Astrocyte (in vitro differentiated cells and primary cell): ENCODE results near the gene PALLD. TPM values are rescaled to one million over a fixed set of nuclear protein-coding genes. Genes with fewer than 3 reads are reported as not detected.
A peak's percentile ranks its signal among the peaks of the same experiment; 100 is the strongest.

Experiments
- DNase-seq: peaks from one replicate; pipeline ENCODE4 v3.0.0-alpha.2; 2010; ENCODE audit warnings: low read depth
- FAIRE-seq: peaks from 2 replicates; lab custom pipeline; 2011; peaks lifted over from hg19 to GRCh38; lab: Jason Lieb, UNC
- H2AFZ ChIP-seq: 2 replicates; pipeline ENCODE4 v1.6.0; 2012; ENCODE audit warnings: low read depth, low read length, inconsistent platforms
- H3K27ac ChIP-seq: 2 replicates; pipeline ENCODE4 v1.5.1; 2011; ENCODE audit warnings: low read depth, low read length, inconsistent platforms
- H3K27me3 ChIP-seq: 2 replicates; pipeline ENCODE4 v1.6.0; 2011; ENCODE audit warnings: low read length, inconsistent platforms; ENCODE audit not compliant: insufficient read depth
- H3K36me3 ChIP-seq: 2 replicates; pipeline ENCODE4 v1.5.1; 2011; ENCODE audit warnings: low read length, inconsistent platforms; ENCODE audit not compliant: insufficient read depth
- H3K4me1 ChIP-seq: 2 replicates; pipeline ENCODE4 v1.5.1; 2011; ENCODE audit warnings: low read length, inconsistent platforms; ENCODE audit not compliant: insufficient read depth
- H3K4me2 ChIP-seq: 2 replicates; pipeline ENCODE4 v1.6.0; 2012; ENCODE audit warnings: low read length, inconsistent platforms
- H3K4me3 ChIP-seq: 2 replicates; pipeline ENCODE4 v1.5.1; 2011; ENCODE audit warnings: low read depth, mild to moderate bottlenecking, low read length, inconsistent platforms; ENCODE audit not compliant: insufficient read depth
- H3K79me2 ChIP-seq: 2 replicates; pipeline ENCODE4 v1.6.0; 2012; ENCODE audit warnings: mild to moderate bottlenecking, low read length, inconsistent platforms; ENCODE audit not compliant: insufficient read depth
- H3K9ac ChIP-seq: 2 replicates; pipeline ENCODE4 v1.6.0; 2012; ENCODE audit warnings: mild to moderate bottlenecking, low read length, inconsistent platforms
- H3K9me3 ChIP-seq: 2 replicates; pipeline ENCODE4 v1.5.1; 2012; ENCODE audit warnings: low read depth, mild to moderate bottlenecking, low read length, inconsistent platforms; ENCODE audit not compliant: insufficient read depth
- H4K20me1 ChIP-seq: 2 replicates; pipeline ENCODE4 v1.6.0; 2012; ENCODE audit warnings: low read length, inconsistent platforms; ENCODE audit not compliant: insufficient read depth
- H3K27ac Mint-ChIP-seq: one replicate; pipeline ENCODE4 v1.8.0; 2021; ENCODE audit warnings: mild to moderate bottlenecking, mixed read lengths; ENCODE audit not compliant: unreplicated experiment
- H3K27me3 Mint-ChIP-seq: one replicate; pipeline ENCODE4 v1.8.0; 2021; ENCODE audit warnings: low read depth, mixed read lengths; ENCODE audit not compliant: unreplicated experiment
- H3K36me3 Mint-ChIP-seq: one replicate; pipeline ENCODE4 v1.8.0; 2021; ENCODE audit warnings: low read depth, mixed read lengths; ENCODE audit not compliant: unreplicated experiment
- H3K4me1 Mint-ChIP-seq: one replicate; pipeline ENCODE4 v1.8.0; 2021; ENCODE audit warnings: low read depth, mixed read lengths; ENCODE audit not compliant: unreplicated experiment
- H3K4me3 Mint-ChIP-seq: one replicate; pipeline ENCODE4 v1.8.0; 2021; ENCODE audit warnings: mild to moderate bottlenecking, moderate library complexity, mixed read lengths; ENCODE audit not compliant: unreplicated experiment
- H3K9me3 Mint-ChIP-seq: one replicate; pipeline ENCODE4 v1.8.0; 2021; ENCODE audit warnings: mild to moderate bottlenecking, mixed read lengths; ENCODE audit not compliant: unreplicated experiment
- EZH2 ChIP-seq: IDR thresholded peaks from 2 replicates; pipeline ENCODE4 v1.6.1; 2012; ENCODE audit warnings: mild to moderate bottlenecking, low read length, inconsistent platforms; ENCODE audit not compliant: insufficient read depth
- total RNA-seq: library from RNA; stranded (reverse); gene quantifications from 2 replicates; pipeline ENCODE4 v1.2.1, GENCODE V29; 2021
- TF ChIP-seq, protein P1 (sequence below): IDR thresholded peaks from 2 replicates; pipeline ENCODE4 v1.5.1; 2011; ENCODE audit warnings: low read depth, mild to moderate bottlenecking, inconsistent platforms, low read length, moderate library complexity; ENCODE audit not compliant: insufficient read depth

The PALLD gene
- total RNA-seq, 1 donor from 2014 or later, result 498 TPM

DNA sequence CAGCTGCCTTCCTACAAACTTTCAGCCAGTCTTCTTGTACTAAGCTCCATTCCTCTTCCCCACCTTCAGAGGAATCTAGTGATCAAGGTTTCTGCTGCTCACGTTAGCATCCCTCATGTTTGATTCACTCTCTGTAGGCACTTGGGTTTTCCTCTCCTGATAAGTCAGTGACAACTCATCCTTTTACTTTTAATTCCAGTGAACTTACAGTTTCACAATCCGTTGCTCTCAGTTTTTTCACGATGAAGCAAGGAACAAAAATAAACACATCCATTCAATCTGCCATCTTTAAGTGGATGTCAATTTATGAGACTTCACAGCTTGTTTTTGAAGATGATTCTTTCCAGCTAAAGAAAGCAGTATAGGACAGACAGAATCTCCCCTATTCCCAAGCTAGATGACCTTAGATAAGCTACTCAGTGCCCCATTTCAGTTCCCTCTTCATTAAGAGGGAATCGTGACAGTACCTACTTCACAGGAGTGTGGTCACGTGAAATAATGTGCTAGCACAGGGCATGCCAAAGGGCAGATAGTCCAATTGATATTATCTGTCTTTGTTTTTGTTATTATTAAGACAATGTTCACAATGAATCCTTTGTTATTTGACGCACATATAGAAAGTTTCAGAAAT is 234.3 kb downstream of the PALLD start:
- DNase-seq, result peak; percentile 61
- TF ChIP-seq, protein P1, sequence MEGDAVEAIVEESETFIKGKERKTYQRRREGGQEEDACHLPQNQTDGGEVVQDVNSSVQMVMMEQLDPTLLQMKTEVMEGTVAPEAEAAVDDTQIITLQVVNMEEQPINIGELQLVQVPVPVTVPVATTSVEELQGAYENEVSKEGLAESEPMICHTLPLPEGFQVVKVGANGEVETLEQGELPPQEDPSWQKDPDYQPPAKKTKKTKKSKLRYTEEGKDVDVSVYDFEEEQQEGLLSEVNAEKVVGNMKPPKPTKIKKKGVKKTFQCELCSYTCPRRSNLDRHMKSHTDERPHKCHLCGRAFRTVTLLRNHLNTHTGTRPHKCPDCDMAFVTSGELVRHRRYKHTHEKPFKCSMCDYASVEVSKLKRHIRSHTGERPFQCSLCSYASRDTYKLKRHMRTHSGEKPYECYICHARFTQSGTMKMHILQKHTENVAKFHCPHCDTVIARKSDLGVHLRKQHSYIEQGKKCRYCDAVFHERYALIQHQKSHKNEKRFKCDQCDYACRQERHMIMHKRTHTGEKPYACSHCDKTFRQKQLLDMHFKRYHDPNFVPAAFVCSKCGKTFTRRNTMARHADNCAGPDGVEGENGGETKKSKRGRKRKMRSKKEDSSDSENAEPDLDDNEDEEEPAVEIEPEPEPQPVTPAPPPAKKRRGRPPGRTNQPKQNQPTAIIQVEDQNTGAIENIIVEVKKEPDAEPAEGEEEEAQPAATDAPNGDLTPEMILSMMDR, result no peak
- TF ChIP-seq EZH2, result no peak

DNA sequence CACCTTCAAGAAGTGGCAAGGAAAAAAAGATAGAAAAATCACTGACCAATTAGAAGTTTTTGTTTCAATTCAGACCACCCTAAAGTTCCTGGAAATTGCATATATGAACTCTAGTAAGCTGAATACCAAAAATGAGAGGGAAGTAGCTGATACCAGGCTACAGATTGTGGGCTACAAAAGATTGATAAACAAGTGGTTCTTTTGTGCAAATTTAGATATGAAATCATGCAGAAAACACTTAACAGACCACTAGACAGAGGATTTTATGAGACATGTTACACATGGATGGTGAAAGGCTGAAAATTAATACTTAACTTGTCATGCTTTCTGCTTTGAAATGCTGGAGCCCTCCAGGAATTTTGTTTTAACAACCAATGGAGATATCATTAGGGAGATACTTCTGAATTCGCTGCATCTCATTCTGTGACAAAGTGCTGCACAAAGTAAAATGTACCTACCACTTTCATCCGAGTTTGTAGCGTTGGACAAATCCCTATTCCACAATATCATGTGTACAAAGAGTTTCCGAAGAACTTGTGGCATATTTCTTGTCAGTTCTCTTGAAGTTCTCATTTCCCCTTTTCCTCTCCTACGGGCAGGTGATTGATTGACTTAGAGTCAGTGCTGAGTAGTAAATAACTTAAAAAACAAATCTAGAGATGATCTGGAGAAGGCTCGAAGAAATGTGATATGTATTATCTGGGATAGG is 235.0 kb downstream of the PALLD start:
- Mint-ChIP-seq H3K27ac (no peak overlapping the region), H3K9me3 (peaks cover 9% of the 10 kb centered on the region), H3K27me3 (no peaks in the 10 kb centered on the region), H3K36me3 (peaks cover 48% of the 10 kb centered on the region), H3K4me3 (no peak overlapping the region), H3K4me1 (peaks cover 58% of the 10 kb centered on the region)
- DNase-seq (peak; percentile 42), FAIRE-seq (no peak)
- Histone ChIP-seq H4K20me1 (peaks cover 3% of the 10 kb centered on the region), H3K27ac (no peak overlapping the region), H2AFZ (no peak overlapping the region), H3K4me1 (peaks cover 18% of the 10 kb centered on the region), H3K9me3 (no peaks in the 10 kb centered on the region), H3K9ac (no peak overlapping the region), H3K79me2 (peaks cover 36% of the 10 kb centered on the region), H3K27me3 (no peaks in the 10 kb centered on the region), H3K4me2 (no peak overlapping the region), H3K36me3 (peaks cover 2% of the 10 kb centered on the region), H3K4me3 (no peak overlapping the region)
- TF ChIP-seq, protein P1, result no peak
- no peak for TF ChIP-seq EZH2

More for the DNA sequence above, 234.3 kb downstream of the PALLD start:
- peak overlapping the region; percentile 31 for H3K4me2 ChIP-seq
- FAIRE-seq, result no peak
- peaks cover 44% of the 10 kb centered on the region for H3K79me2 ChIP-seq
- no peak overlapping the region for H3K4me3 ChIP-seq
- H3K27ac ChIP-seq, result no peak overlapping the region
- Mint-ChIP-seq H3K4me3 (no peak overlapping the region), H3K27me3 (no peaks in the 10 kb centered on the region), H3K4me1 (peaks cover 56% of the 10 kb centered on the region), H3K36me3 (peaks cover 54% of the 10 kb centered on the region), H3K27ac (peak overlapping the region; percentile 54), H3K9me3 (peaks cover 10% of the 10 kb centered on the region)
- no peak overlapping the region for H2AFZ ChIP-seq
- H3K9ac ChIP-seq, result no peak overlapping the region
- no peaks in the 10 kb centered on the region for H3K27me3 ChIP-seq
- H3K36me3 ChIP-seq, result peaks cover 2% of the 10 kb centered on the region
- peaks cover 2% of the 10 kb centered on the region for H3K9me3 ChIP-seq
- H3K4me1 ChIP-seq, result peaks cover 18% of the 10 kb centered on the region
- no peaks in the 10 kb centered on the region for H4K20me1 ChIP-seq

DNA sequence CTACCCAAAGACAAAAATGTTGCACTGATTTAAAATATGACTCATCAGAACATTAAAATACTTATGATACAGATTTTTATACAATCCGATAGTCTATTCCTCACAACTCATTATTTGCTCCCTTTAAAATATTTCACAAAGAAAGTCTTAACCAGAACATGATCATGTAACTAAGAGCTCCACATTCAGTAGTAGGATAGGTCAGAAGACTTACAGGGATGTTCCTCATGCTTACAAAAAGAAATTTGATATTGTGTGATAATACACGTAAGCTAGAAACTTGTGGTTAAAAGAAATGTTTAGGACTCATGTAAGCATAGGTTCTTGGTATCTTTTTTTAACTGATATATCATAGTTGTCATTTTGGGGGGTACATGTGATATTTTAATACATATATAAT is 235.9 kb downstream of the PALLD start:
- Mint-ChIP-seq H3K27me3 (no peaks in the 10 kb centered on the region), H3K27ac (no peak overlapping the region), H3K4me3 (no peak overlapping the region), H3K9me3 (peaks cover 5% of the 10 kb centered on the region), H3K36me3 (peaks cover 45% of the 10 kb centered on the region), H3K4me1 (peaks cover 62% of the 10 kb centered on the region)
- Histone ChIP-seq H4K20me1 (peaks cover 3% of the 10 kb centered on the region), H3K27me3 (no peaks in the 10 kb centered on the region), H3K4me3 (no peak overlapping the region), H3K27ac (no peak overlapping the region), H3K4me2 (no peak overlapping the region), H3K79me2 (peaks cover 33% of the 10 kb centered on the region), H3K9me3 (no peaks in the 10 kb centered on the region), H3K9ac (no peak overlapping the region), H3K36me3 (peaks cover 2% of the 10 kb centered on the region), H2AFZ (no peak overlapping the region), H3K4me1 (peaks cover 18% of the 10 kb centered on the region)
- no peak for DNase-seq
- TF ChIP-seq, protein P1, result no peak
- TF ChIP-seq EZH2, result no peak
- FAIRE-seq, result no peak
